ENCODE results near the gene STX16. TPM values are rescaled to one million over a fixed set of nuclear protein-coding genes. Genes with fewer than 3 reads are reported as not detected.

Gene STX16
- total RNA-seq, 2 donors from 2014 or later, result 91.6 to 114 TPM

DNA sequence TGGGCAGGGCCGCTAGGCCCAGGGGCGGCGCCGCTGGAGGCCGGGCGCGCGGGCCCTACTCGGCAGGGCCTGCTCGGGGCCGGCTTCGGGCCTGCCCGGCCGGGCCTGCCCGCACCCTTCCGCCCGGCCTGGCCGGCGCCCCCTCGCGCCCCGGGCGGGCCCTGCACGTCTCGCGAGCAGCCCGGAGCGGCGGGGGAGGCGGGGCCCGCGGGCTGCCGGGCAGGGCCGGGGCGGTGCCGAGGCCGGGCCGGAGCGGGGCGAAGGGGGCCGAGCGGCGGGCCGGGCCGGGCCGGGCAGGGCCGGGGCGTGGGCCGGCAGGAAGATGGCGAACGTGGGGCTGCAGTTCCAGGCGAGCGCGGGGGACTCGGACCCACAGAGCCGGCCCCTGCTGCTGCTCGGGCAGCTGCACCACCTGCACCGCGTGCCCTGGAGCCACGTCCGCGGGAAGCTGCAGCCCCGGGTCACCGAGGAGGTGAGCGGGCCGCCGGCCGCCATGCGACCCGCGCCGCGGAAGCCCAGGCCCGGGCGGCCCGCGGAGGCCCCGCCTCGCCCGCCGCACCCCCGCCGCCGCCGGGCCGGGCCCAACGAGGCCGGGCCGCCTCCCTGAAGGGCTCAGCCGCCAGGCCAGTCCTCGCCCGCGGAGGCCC lies 41.6 kb downstream of the STX16 start, which contains the start of gene NPEPL1:
Gene NPEPL1, plus strand, starts transcription at position 222 of the 647 bp plus-strand sequence. Its CDS starts 101 bp downstream, at position 323.
- Mint-ChIP-seq H3K27ac (peak within 1 kb of the TSS; percentile 74), H3K36me3 (ENCODE audit: low read depth) (peaks cover 16% of the 10 kb centered on the region), H3K4me3 (peak within 1 kb of the TSS; percentile 52), H3K27me3 (ENCODE audit: insufficient read depth) (no peaks in the 10 kb centered on the region), H3K9me3 (no peaks in the 10 kb centered on the region), H3K4me1 (peaks cover 12% of the 10 kb centered on the region)
- no peak within 1 kb of the TSS for H3K4me3 ChIP-seq (ENCODE audit: low read length)
- peaks cover 11% of the 10 kb centered on the region for H3K36me3 ChIP-seq (ENCODE audit: control insufficient read depth, insufficient read depth, low read length)
- H3K27me3 ChIP-seq (ENCODE audit: control insufficient read depth, insufficient read depth, low read length, poor library complexity, severe bottlenecking), result no peaks in the 10 kb centered on the region
- H3K9me3 ChIP-seq (ENCODE audit: control insufficient read depth, low read length), result no peaks in the 10 kb centered on the region
- WGBS, 2 experiments (ENCODE audit: insufficient coverage in 1 of 2, insufficient read length in 1 of 2), result 13% methylated on average over 93 of the region's 93 CpGs; no CpG with 5 or more reads in 1 of the 2 experiments
- no peak within 1 kb of the TSS for H3K27ac ChIP-seq (ENCODE audit: low read depth, low read length)
- H3K9ac ChIP-seq (ENCODE audit: extremely low read depth, low read length, poor library complexity, severe bottlenecking), result no peak within 1 kb of the TSS
- H3K4me1 ChIP-seq (ENCODE audit: control insufficient read depth, insufficient read depth, low read length), result no peaks in the 10 kb centered on the region
- TF ChIP-seq, protein P1, sequence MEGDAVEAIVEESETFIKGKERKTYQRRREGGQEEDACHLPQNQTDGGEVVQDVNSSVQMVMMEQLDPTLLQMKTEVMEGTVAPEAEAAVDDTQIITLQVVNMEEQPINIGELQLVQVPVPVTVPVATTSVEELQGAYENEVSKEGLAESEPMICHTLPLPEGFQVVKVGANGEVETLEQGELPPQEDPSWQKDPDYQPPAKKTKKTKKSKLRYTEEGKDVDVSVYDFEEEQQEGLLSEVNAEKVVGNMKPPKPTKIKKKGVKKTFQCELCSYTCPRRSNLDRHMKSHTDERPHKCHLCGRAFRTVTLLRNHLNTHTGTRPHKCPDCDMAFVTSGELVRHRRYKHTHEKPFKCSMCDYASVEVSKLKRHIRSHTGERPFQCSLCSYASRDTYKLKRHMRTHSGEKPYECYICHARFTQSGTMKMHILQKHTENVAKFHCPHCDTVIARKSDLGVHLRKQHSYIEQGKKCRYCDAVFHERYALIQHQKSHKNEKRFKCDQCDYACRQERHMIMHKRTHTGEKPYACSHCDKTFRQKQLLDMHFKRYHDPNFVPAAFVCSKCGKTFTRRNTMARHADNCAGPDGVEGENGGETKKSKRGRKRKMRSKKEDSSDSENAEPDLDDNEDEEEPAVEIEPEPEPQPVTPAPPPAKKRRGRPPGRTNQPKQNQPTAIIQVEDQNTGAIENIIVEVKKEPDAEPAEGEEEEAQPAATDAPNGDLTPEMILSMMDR (conservative IDR thresholded peaks at IDR 0.05), result no peak
- peak; percentile 81 for DNase-seq

DNA sequence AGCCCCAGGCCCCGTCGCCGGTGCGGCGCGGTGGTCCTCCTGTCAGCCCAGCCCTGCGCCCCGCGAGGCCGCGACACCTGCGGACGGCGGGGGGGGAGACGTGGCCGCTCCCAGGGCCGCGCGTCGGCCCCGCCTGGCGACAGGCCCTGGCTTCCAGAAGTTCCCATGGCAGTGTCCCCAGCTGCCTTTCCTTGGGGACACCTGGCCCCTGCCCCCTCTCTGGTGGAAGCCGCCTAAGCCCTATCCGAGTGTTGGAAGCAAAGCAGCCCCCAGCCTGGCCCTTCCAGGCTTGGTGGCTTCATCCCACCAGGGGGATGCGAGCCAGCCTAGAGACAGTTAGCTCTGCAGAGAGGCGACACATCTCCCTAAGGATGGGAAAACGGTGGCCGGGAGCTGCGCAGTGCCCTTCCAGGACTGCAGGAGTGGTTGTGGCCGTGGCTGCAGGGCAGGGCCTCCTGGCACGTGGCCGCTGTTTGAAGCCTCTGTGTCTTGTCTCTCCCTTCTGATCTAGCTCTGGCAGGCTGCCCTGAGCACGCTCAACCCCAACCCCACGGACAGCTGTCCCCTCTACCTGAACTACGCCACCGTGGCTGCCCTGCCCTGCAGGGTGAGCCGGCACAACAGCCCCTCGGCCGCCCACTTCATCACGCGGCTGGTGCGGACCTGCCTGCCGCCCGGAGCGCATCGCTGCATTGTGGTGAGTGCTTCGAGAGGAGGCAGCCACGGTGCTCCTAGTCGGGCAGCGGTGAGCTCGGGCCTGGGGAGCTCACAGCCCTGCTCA lies 42.3 kb downstream of the STX16 start:
- no peak overlapping the region for H3K4me3 ChIP-seq (ENCODE audit: low read length)
- peak overlapping the region; percentile 52 for H3K4me3 Mint-ChIP-seq
- H3K9me3 Mint-ChIP-seq, result no peaks in the 10 kb centered on the region
- TF ChIP-seq, protein P1 (conservative IDR thresholded peaks at IDR 0.05), result peak; percentile 51
- H3K27ac Mint-ChIP-seq, result no peak overlapping the region
- H3K36me3 ChIP-seq (ENCODE audit: control insufficient read depth, insufficient read depth, low read length), result peaks cover 12% of the 10 kb centered on the region
- no peaks in the 10 kb centered on the region for H3K9me3 ChIP-seq (ENCODE audit: control insufficient read depth, low read length)
- DNase-seq, result peak; percentile 74
- H3K36me3 Mint-ChIP-seq (ENCODE audit: low read depth), result peaks cover 21% of the 10 kb centered on the region
- H3K4me1 ChIP-seq (ENCODE audit: control insufficient read depth, insufficient read depth, low read length), result no peaks in the 10 kb centered on the region
- H3K4me1 Mint-ChIP-seq, result peaks cover 12% of the 10 kb centered on the region
- no peak overlapping the region for H3K27ac ChIP-seq (ENCODE audit: low read depth, low read length)
- 66 to 84% methylated on average over 34 to 51 of the region's 51 CpGs for WGBS, 2 experiments (ENCODE audit: insufficient coverage in 1 of 2, insufficient read length in 1 of 2)
- no peaks in the 10 kb centered on the region for H3K27me3 Mint-ChIP-seq (ENCODE audit: insufficient read depth)
- H3K9ac ChIP-seq (ENCODE audit: extremely low read depth, low read length, poor library complexity, severe bottlenecking), result no peak overlapping the region
- H3K27me3 ChIP-seq (ENCODE audit: control insufficient read depth, insufficient read depth, low read length, poor library complexity, severe bottlenecking), result no peaks in the 10 kb centered on the region

DNA sequence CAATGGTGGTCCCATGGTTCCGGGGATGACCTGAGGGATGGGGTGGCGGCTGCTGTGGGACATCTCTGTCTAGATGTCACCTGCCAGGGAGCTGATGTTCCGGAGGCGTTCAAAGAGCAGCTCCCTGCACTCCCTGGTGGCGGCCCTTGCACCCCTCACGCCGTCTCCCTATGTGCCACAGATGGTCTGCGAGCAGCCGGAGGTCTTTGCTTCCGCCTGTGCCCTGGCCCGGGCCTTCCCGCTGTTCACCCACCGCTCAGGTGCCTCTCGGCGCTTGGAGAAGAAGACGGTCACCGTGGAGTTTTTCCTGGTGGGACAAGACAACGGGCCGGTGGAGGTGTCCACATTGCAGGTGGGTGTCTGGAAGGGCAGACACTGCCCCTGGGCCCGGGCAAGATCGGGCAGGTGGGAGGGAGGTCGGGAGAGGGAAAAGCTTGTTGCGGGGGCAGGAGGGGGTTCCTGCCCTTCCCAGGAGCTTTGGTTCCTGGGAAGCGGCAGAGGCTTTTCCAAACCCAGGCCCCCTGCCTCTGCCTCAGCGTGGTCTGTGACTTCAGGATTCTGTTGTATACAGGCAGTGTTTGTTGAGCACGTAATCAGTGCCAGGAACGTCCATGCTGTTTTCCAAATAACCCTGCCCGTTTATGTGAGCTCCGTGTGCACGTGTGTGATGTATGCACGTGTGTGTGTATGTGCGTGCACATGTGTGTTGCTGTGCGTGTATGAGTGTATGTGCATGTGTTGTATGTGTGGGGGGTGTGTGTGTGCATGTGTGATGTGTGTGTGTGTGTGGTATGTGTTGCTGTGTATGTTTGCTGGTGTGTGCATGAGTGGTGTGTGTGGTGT lies 43.4 kb downstream of the STX16 start:
- Mint-ChIP-seq H3K4me1 (peaks cover 7% of the 10 kb centered on the region), H3K27ac (peak overlapping the region; percentile 48), H3K27me3 (ENCODE audit: insufficient read depth) (no peaks in the 10 kb centered on the region), H3K36me3 (ENCODE audit: low read depth) (peaks cover 18% of the 10 kb centered on the region), H3K9me3 (no peaks in the 10 kb centered on the region), H3K4me3 (peak overlapping the region; percentile 52)
- no peaks in the 10 kb centered on the region for H3K9me3 ChIP-seq (ENCODE audit: control insufficient read depth, low read length)
- H3K4me3 ChIP-seq (ENCODE audit: low read length), result no peak overlapping the region
- no peak overlapping the region for H3K27ac ChIP-seq (ENCODE audit: low read depth, low read length)
- 94 to 99% methylated on average over 14 to 33 of the region's 33 CpGs for WGBS, 2 experiments (ENCODE audit: insufficient coverage in 1 of 2, insufficient read length in 1 of 2)
- DNase-seq, result peak; percentile 46
- H3K9ac ChIP-seq (ENCODE audit: extremely low read depth, low read length, poor library complexity, severe bottlenecking), result no peak overlapping the region
- no peaks in the 10 kb centered on the region for H3K4me1 ChIP-seq (ENCODE audit: control insufficient read depth, insufficient read depth, low read length)
- peaks cover 18% of the 10 kb centered on the region for H3K36me3 ChIP-seq (ENCODE audit: control insufficient read depth, insufficient read depth, low read length)
- TF ChIP-seq, protein P1 (conservative IDR thresholded peaks at IDR 0.05), result no peak
- H3K27me3 ChIP-seq (ENCODE audit: control insufficient read depth, insufficient read depth, low read length, poor library complexity, severe bottlenecking), result no peaks in the 10 kb centered on the region
